ENCODE measurements around the gene FOXL2. TPM values are rescaled to one million over a fixed set of nuclear protein-coding genes. Genes with fewer than 3 reads are reported as not detected.
A peak's percentile ranks its signal among the peaks of the same experiment; 100 is the strongest.

The FOXL2 gene
- total and polyA plus RNA-seq, 2 of the 4 experiments (the other 2 are of a cell fraction), result 0.07 TPM; not detected in 1

DNA sequence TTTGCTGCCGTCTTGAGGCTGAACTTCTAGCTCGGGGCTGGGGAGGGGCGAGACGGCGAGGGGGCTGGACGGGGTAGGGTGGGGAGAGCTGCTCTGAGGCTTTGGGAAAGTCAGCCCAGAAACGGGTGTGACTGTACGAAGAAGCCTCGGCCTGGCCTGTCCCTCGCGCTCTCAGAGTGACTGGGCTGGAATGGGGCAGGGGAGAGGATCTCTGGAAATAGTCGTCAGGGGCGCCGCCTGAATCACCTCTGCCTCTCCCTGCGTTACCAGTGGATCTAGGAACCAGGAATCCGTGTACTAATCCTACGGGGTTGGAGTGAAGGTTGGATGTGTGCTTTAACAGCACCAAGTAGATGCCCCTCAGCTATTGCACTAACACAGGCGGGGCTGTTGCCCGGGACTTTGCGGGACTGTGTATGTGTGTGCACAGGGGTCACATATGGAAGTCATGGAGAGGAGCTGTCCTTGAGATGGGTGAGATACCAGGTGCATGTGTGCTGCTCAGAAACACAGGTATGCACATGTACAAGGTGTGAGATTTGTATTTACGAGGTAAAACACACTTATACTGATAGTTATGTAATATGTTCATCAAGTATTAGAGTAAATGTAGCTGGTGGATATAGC, 671 bp upstream of the FOXL2 start:
- H4K5ac ChIP-seq (ENCODE audit: low read depth, low read length), result no peak overlapping the region
- H3K56ac ChIP-seq (ENCODE audit: extremely low read depth, insufficient read depth, low read length), result no peak overlapping the region
- WGBS, 2 experiments (ENCODE audit: extremely low coverage in 2 of 2, insufficient read length in 1 of 2), result 7% methylated on average over 5 of the region's 21 CpGs; no CpG with 5 or more reads in 1 of the 2 experiments
- dilution Hi-C loops (cut with HindIII; ENCODE audit: low sequenced_read_pairs, unreplicated experiment) (no loop called here), in situ Hi-C loops (cut with MboI; ENCODE audit: low sequenced_read_pairs) (no loop called here), intact Hi-C loops (cut with micrococcal nuclease) (no loop called here)
- no peak overlapping the region; the same call in 1 of the 2 replicates for H3K4me2 ChIP-seq (ENCODE audit: low read depth, low read length)
- no peak overlapping the region for H2BK120ac ChIP-seq (ENCODE audit: low read depth, low read length)
- H3K36me3 ChIP-seq (ENCODE audit: control insufficient read depth, insufficient read depth, low read length), result no peaks in the 10 kb centered on the region
- no peaks in the 10 kb centered on the region for H3K79me1 ChIP-seq (ENCODE audit: low read depth in 1 of 2, low read length in 2 of 2)
- ATAC-seq (ENCODE audit: low read depth), result no peak
- CTCF ChIA-PET, result interaction anchor here (0.6 kb wide), 1 partner anchor 188 kb away, joined by 4 read pairs; no protein-coding TSS in a partner anchor
- no peak overlapping the region for H2BK5ac ChIP-seq (ENCODE audit: low read depth, low read length, poor library complexity, severe bottlenecking)
- POLR2A ChIA-PET (ENCODE audit: unreplicated experiment), result no interaction called here
- H2AK9ac ChIP-seq (replicated peaks; ENCODE audit: low read depth, low read length, poor library complexity), result no peak overlapping the region
- H3K9me3 ChIP-seq (ENCODE audit: control insufficient read depth, insufficient read depth, low read length), result peaks cover 7% of the 10 kb centered on the region
- H3K14ac ChIP-seq (replicated peaks; ENCODE audit: low read depth, low read length), result no peak overlapping the region
- no peak overlapping the region for H3K23ac ChIP-seq (ENCODE audit: low read depth, low read length)
- H3K4me3 ChIP-seq (ENCODE audit: insufficient read depth, low read depth, low read length), result no peak overlapping the region
- BruUV-seq (replicated peaks), result no TSS peak
- no peak overlapping the region for H4K8ac ChIP-seq (ENCODE audit: low read depth in 2 of 2, low read length in 2 of 2)
- no peak overlapping the region for H3K4ac ChIP-seq (ENCODE audit: low read depth, low read length)
- no peak overlapping the region for H2BK20ac ChIP-seq (ENCODE audit: low read depth, low read length)
- H3K27ac ChIP-seq (ENCODE audit: insufficient read depth, low read length), result no peak overlapping the region
- no peak overlapping the region for H2BK15ac ChIP-seq (ENCODE audit: low read depth, low read length)
- peaks cover 98% of the 10 kb centered on the region for H3K27me3 ChIP-seq (ENCODE audit: control insufficient read depth, insufficient read depth, low read length)
- no peak for TF ChIP-seq RAD21 (IDR thresholded peaks at IDR 0.05; ENCODE audit: low read length)
- TF ChIP-seq BHLHE40 (IDR thresholded peaks at IDR 0.05; ENCODE audit: low read depth, low read length), result no peak
- TF ChIP-seq MXI1 (IDR thresholded peaks at IDR 0.05; ENCODE audit: borderline replicate concordance, low read depth, low read length), result no peak
- TF ChIP-seq POLR2A (IDR thresholded peaks at IDR 0.05; ENCODE audit: low read depth, low read length), result no peak
- no peak for TF ChIP-seq FOS (IDR thresholded peaks at IDR 0.05; ENCODE audit: low read depth, low read length)
- no peak for TF ChIP-seq MAZ (IDR thresholded peaks at IDR 0.05; ENCODE audit: borderline replicate concordance, low read depth, low read length)
- TF ChIP-seq, protein P1, sequence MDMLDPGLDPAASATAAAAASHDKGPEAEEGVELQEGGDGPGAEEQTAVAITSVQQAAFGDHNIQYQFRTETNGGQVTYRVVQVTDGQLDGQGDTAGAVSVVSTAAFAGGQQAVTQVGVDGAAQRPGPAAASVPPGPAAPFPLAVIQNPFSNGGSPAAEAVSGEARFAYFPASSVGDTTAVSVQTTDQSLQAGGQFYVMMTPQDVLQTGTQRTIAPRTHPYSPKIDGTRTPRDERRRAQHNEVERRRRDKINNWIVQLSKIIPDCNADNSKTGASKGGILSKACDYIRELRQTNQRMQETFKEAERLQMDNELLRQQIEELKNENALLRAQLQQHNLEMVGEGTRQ (IDR thresholded peaks at IDR 0.05; ENCODE audit: low read depth, low read length), result no peak
- no peak for TF ChIP-seq RCOR1 (IDR thresholded peaks at IDR 0.05; ENCODE audit: insufficient replicate concordance, low read length)
- TF ChIP-seq SMC3 (IDR thresholded peaks at IDR 0.05; ENCODE audit: low read depth, low read length), result no peak
- no peak overlapping the region for H4K91ac ChIP-seq (ENCODE audit: insufficient read depth, low read depth, low read length)
- 0 out of 2 replicates have a peak, but pooled peaks cover 3% of the 10 kb centered on the region for H3K9me1 ChIP-seq (ENCODE audit: insufficient read depth, low read length)
- H3K9ac ChIP-seq (ENCODE audit: low read depth, low read length), result no peak overlapping the region
- peaks cover 2% of the 10 kb centered on the region; the same call in 1 of the 2 replicates for H3K4me1 ChIP-seq (ENCODE audit: control insufficient read depth, insufficient read depth, low read length)
- H2AFZ ChIP-seq (replicated peaks; ENCODE audit: low read length, poor library complexity), result peak overlapping the region; percentile 54
- peaks cover 10% of the 10 kb centered on the region for H4K20me1 ChIP-seq (ENCODE audit: insufficient read depth, low read length)
- no peak for DNase-seq
- H3K18ac ChIP-seq (ENCODE audit: low read depth, low read length), result no peak overlapping the region
- no peak overlapping the region for H2AK5ac ChIP-seq (ENCODE audit: low read depth, low read length)
